WTC11 (cell line): ENCODE data around the gene VAV2. TPM values are rescaled to one million over a fixed set of nuclear protein-coding genes. Genes with fewer than 3 reads are reported as not detected.

Experiments
- ATAC-seq: fragments of 200-7000 bp; cut with Tn5 transposase; 2 replicates; pipeline ENCODE4 v1.10.0; 2021; ENCODE audit warnings: mild to moderate bottlenecking, moderate library complexity
- CTCF ChIA-PET: fragments of 300-600 bp; sonication (Branson Sonifier 250); formaldehyde crosslinking; loops from one replicate; lab custom pipeline; 2021; ENCODE audit warnings: antibody characterized with exemption; lab: Charles Lee
- POLR2A ChIA-PET: fragments of 350-600 bp; sonication (Branson Sonifier 250); formaldehyde crosslinking; loops from one replicate; lab custom pipeline; 2021; ENCODE audit warnings: antibody characterized with exemption; lab: Charles Lee
- DNase-seq: peaks from one replicate; pipeline ENCODE4 v3.0.0; 2021; ENCODE audit warnings: low spot score
- H3K27ac Mint-ChIP-seq: 2 replicates; pipeline ENCODE4 v1.8.0; 2021; ENCODE audit warnings: mixed read lengths
- H3K27me3 Mint-ChIP-seq: 2 replicates; pipeline ENCODE4 v1.8.0; 2021; ENCODE audit warnings: low read depth, mild to moderate bottlenecking, moderate library complexity, mixed read lengths
- H3K36me3 Mint-ChIP-seq: 2 replicates; pipeline ENCODE4 v1.8.0; 2021; ENCODE audit warnings: mixed read lengths
- H3K4me1 Mint-ChIP-seq: 2 replicates; pipeline ENCODE4 v1.8.0; 2022; ENCODE audit warnings: mixed read lengths
- H3K4me3 Mint-ChIP-seq: 2 replicates; pipeline ENCODE4 v1.8.0; 2021; ENCODE audit warnings: mild to moderate bottlenecking, moderate library complexity, mixed read lengths
- H3K9me3 Mint-ChIP-seq: 2 replicates; pipeline ENCODE4 v1.8.0; 2021; ENCODE audit warnings: mixed read lengths
- ATF2 ChIP-seq: sonication (generic); formaldehyde crosslinking; IDR thresholded peaks from 2 replicates; pipeline ENCODE4 v1.8.1; 2022; ENCODE audit warnings: low read depth, missing genetic modification reagents, borderline replicate concordance
- CREM ChIP-seq: sonication (generic); formaldehyde crosslinking; IDR thresholded peaks from 2 replicates; pipeline ENCODE4 v1.8.1; 2022; ENCODE audit warnings: mild to moderate bottlenecking, missing genetic modification reagents, moderate library complexity
- ESRRA ChIP-seq: sonication (generic); formaldehyde crosslinking; IDR thresholded peaks from 2 replicates; pipeline ENCODE4 v1.8.1; 2022; ENCODE audit warnings: mild to moderate bottlenecking, missing genetic modification reagents, borderline replicate concordance
- ETV6 ChIP-seq: sonication (generic); formaldehyde crosslinking; IDR thresholded peaks from 2 replicates; pipeline ENCODE4 v1.8.1; 2022; ENCODE audit warnings: mild to moderate bottlenecking, missing genetic modification reagents
- FOXJ3 ChIP-seq: sonication (generic); formaldehyde crosslinking; IDR thresholded peaks from 2 replicates; pipeline ENCODE4 v1.9.0; 2021; ENCODE audit warnings: missing genetic modification reagents, mild to moderate bottlenecking, borderline replicate concordance
- FOXP4 ChIP-seq: sonication (generic); formaldehyde crosslinking; IDR thresholded peaks from 2 replicates; pipeline ENCODE4 v1.8.0; 2022; ENCODE audit warnings: mild to moderate bottlenecking, missing genetic modification reagents
- HMGA2 ChIP-seq: fragments of 250-450 bp; sonication (Bioruptor Pico); IDR thresholded peaks from 2 replicates; pipeline ENCODE4 v1.4.0; 2021; ENCODE audit warnings: mild to moderate bottlenecking, moderate library complexity
- MAX ChIP-seq: sonication (generic); formaldehyde crosslinking; IDR thresholded peaks from 2 replicates; pipeline ENCODE4 v1.8.0; 2022; ENCODE audit warnings: mild to moderate bottlenecking, missing genetic modification reagents
- MLX ChIP-seq: sonication (generic); formaldehyde crosslinking; IDR thresholded peaks from 2 replicates; pipeline ENCODE4 v1.8.1; 2023; ENCODE audit warnings: mild to moderate bottlenecking, missing genetic modification reagents, moderate library complexity
- MXD4 ChIP-seq: fragments of 250-450 bp; sonication (Bioruptor Pico); IDR thresholded peaks from 2 replicates; pipeline ENCODE4 v1.8.0; 2021; ENCODE audit warnings: mild to moderate bottlenecking, moderate library complexity, borderline replicate concordance
- MYBL2 ChIP-seq: sonication (generic); formaldehyde crosslinking; IDR thresholded peaks from 2 replicates; pipeline ENCODE4 v1.8.1; 2023; ENCODE audit warnings: mild to moderate bottlenecking, moderate library complexity, missing genetic modification reagents
- NFE2L1 ChIP-seq: sonication (generic); formaldehyde crosslinking; IDR thresholded peaks from 2 replicates; pipeline ENCODE4 v1.8.1; 2023; ENCODE audit warnings: missing genetic modification reagents
- NR1H2 ChIP-seq: sonication (generic); formaldehyde crosslinking; IDR thresholded peaks from 2 replicates; pipeline ENCODE4 v1.9.0; 2021; ENCODE audit warnings: mild to moderate bottlenecking, moderate library complexity, missing genetic modification reagents
- NR3C1 ChIP-seq: sonication (generic); formaldehyde crosslinking; conservative IDR thresholded peaks from 2 replicates; pipeline ENCODE4 v1.8.1; 2023; ENCODE audit warnings: low read depth, mild to moderate bottlenecking, missing genetic modification reagents
- SMAD4 ChIP-seq: sonication (generic); formaldehyde crosslinking; IDR thresholded peaks from 2 replicates; pipeline ENCODE4 v1.8.0; 2022; ENCODE audit warnings: mild to moderate bottlenecking, missing genetic modification reagents
- TEAD4 ChIP-seq: sonication (generic); formaldehyde crosslinking; IDR thresholded peaks from 2 replicates; pipeline ENCODE4 v1.8.0; 2022; ENCODE audit warnings: mild to moderate bottlenecking, missing genetic modification reagents
- USF1 ChIP-seq: sonication (generic); formaldehyde crosslinking; IDR thresholded peaks from 2 replicates; pipeline ENCODE4 v1.8.0; 2022; ENCODE audit warnings: mild to moderate bottlenecking, missing genetic modification reagents
- ZMAT4 ChIP-seq: fragments of 250-450 bp; sonication (Bioruptor Pico); IDR thresholded peaks from 2 replicates; pipeline ENCODE4 v1.9.0; 2021; ENCODE audit warnings: mild to moderate bottlenecking
- ZNF219 ChIP-seq: sonication (generic); formaldehyde crosslinking; IDR thresholded peaks from 2 replicates; pipeline ENCODE4 v1.8.0; 2023; ENCODE audit warnings: missing genetic modification reagents, mild to moderate bottlenecking, borderline replicate concordance
- ZNF263 ChIP-seq: sonication (generic); formaldehyde crosslinking; IDR thresholded peaks from 2 replicates; pipeline ENCODE4 v1.8.1; 2022; ENCODE audit warnings: low read depth, mild to moderate bottlenecking, moderate library complexity, missing genetic modification reagents
- ZNF396 ChIP-seq: fragments of 250-450 bp; sonication (Bioruptor Pico); IDR thresholded peaks from 2 replicates; pipeline ENCODE4 v1.8.0; 2021; ENCODE audit warnings: mild to moderate bottlenecking, moderate library complexity, borderline replicate concordance
- ZNF416 ChIP-seq: fragments of 250-450 bp; sonication (Bioruptor Pico); IDR thresholded peaks from 2 replicates; pipeline ENCODE4 v1.9.0; 2021; ENCODE audit warnings: mild to moderate bottlenecking, inconsistent platforms
- ZNF532 ChIP-seq: fragments of 250-450 bp; sonication (Bioruptor Pico); IDR thresholded peaks from 2 replicates; pipeline ENCODE4 v1.9.0; 2021; ENCODE audit warnings: mild to moderate bottlenecking, borderline replicate concordance
- total RNA-seq: library from RNA; stranded (reverse); gene quantifications from 3 replicates; pipeline ENCODE4 v1.2.3, GENCODE V29; 2021

VAV2 gene
- total RNA-seq, 1 experiment from 2014 or later, result 39.7 TPM

- no peak for DNase-seq
- POLR2A ChIA-PET, result no interaction called here
- H3K4me1 Mint-ChIP-seq, result peaks cover 5% of the 10 kb centered on the region
- peaks cover 3% of the 10 kb centered on the region for H3K36me3 Mint-ChIP-seq
- CTCF ChIA-PET, result interaction anchor here (1.0 to 1.9 kb wide), 2 partner anchors 88 to 89 kb away, joined by 6 to 7 read pairs; no protein-coding TSS in a partner anchor
- H3K9me3 Mint-ChIP-seq, result peaks cover 4% of the 10 kb centered on the region
- TF ChIP-seq NR3C1 (CRISPR knock-in tag) (no peak), ZMAT4 (no peak), ZNF263 (CRISPR knock-in tag) (no peak), FOXP4 (CRISPR knock-in tag) (no peak), NFE2L1 (CRISPR knock-in tag) (no peak), ZNF416 (CRISPR knock-in tag) (no peak), ZNF532 (CRISPR knock-in tag) (no peak), HMGA2 (CRISPR knock-in tag) (no peak), ZNF396 (no peak), MYBL2 (CRISPR knock-in tag) (no peak), NR1H2 (no peak)
- H3K27ac Mint-ChIP-seq, result no peak overlapping the region
- H3K4me3 Mint-ChIP-seq, result no peak overlapping the region
- H3K27me3 Mint-ChIP-seq, result no peaks in the 10 kb centered on the region
- no peak for ATAC-seq
Observed at GRCh38 chr9:133870598-133871595, 121.2 kb downstream of the VAV2 start.

- H3K4me3 Mint-ChIP-seq, result no peak overlapping the region
- H3K9me3 Mint-ChIP-seq, result peaks cover 15% of the 10 kb centered on the region
- peaks cover 12% of the 10 kb centered on the region for H3K36me3 Mint-ChIP-seq
- H3K27ac Mint-ChIP-seq, result 0 out of 2 replicates have a peak overlapping the region, but pooled peaks have one; percentile 2
- DNase-seq, result no peak
- peaks cover 5% of the 10 kb centered on the region; the same call in 1 of the 2 replicates for H3K4me1 Mint-ChIP-seq
- no peak for ATAC-seq
- TF ChIP-seq CREM (CRISPR knock-in tag) (no peak), ESRRA (CRISPR knock-in tag) (no peak), MAX (CRISPR knock-in tag) (no peak), ZNF219 (CRISPR knock-in tag) (no peak), USF1 (CRISPR knock-in tag) (no peak), ETV6 (no peak), ATF2 (CRISPR knock-in tag) (no peak), FOXJ3 (no peak), ZNF396 (no peak), TEAD4 (CRISPR knock-in tag) (no peak), MLX (no peak), MXD4 (CRISPR knock-in tag) (no peak), SMAD4 (no peak)
- ChIA-PET CTCF (interaction anchor here (0.6 to 1.3 kb wide), 3 partner anchors 87 to 127 kb away, joined by 3 to 7 read pairs (median 4); no protein-coding TSS in a partner anchor), POLR2A (no interaction called here)
- no peaks in the 10 kb centered on the region for H3K27me3 Mint-ChIP-seq
Observed at GRCh38 chr9:133869674-133870405, 122.3 kb downstream of the VAV2 start.
